H1 (cell line): ENCODE results near the gene ZMYM4. TPM values are rescaled to one million over a fixed set of nuclear protein-coding genes. Genes with fewer than 3 reads are reported as not detected.

Source experiments
- CHD1 ChIP-seq: IDR thresholded peaks from 2 replicates; pipeline ENCODE4 v1.6.1; 2012; ENCODE audit warnings: low read depth, low read length, improper control_type of control experiment
- HDAC2 ChIP-seq, 2 experiments: fragments of 300-600 bp in 1 of 2; sonication (generic) in 1 of 2; IDR thresholded peaks; 2 replicates each; pipeline ENCODE4 v1.6.1; 2011 to 2012; ENCODE audit warnings: low read depth in 2 of 2, low read length in 2 of 2, mild to moderate bottlenecking in 2 of 2, moderate library complexity in 2 of 2, borderline replicate concordance in 1 of 2, inconsistent platforms in 1 of 2
- TCF12 ChIP-seq: IDR thresholded peaks from 2 replicates; pipeline ENCODE4 v1.6.1; 2011; ENCODE audit warnings: low read depth, mild to moderate bottlenecking, low read length
- polyA plus RNA-seq, 7 experiments: library from polyadenylated mRNA; depleted of rRNA in 3 of 7; stranded (reverse) in 5 of 7; unstranded in 2 of 7; fragments of >200 nt in 5 of 7; fragments of 200-250 nt in 2 of 7; gene quantifications; 1 replicate in 5 of 7; 2 replicates in 1 of 7; 4 replicates in 1 of 7; pipeline versions ENCODE4 v1.2.1 to v1.2.3, GENCODE V29; 2011 to 2013; ENCODE audit warnings: missing spikeins in 2 of 7, mixed read lengths in 2 of 7
- total RNA-seq: library from RNA; stranded (reverse); fragmentation: NEBNext Ultra II Directional; extraction: Animal tissue kit (Norgen Biotek cat#: 25700); gene quantifications from 2 replicates; pipeline ENCODE4 v1.2.1, GENCODE V29; 2021
- TF ChIP-seq, protein P1 (sequence below): fragments of 300-600 bp; sonication (generic); IDR thresholded peaks from 2 replicates; pipeline ENCODE4 v1.7.1; 2012; ENCODE audit warnings: low read length, moderate library complexity, mild to moderate bottlenecking, inconsistent platforms; ENCODE audit not compliant: insufficient replicate concordance

The ZMYM4 gene
- total and polyA plus RNA-seq, 2 of the 8 experiments (the other 6 are each of a cell fraction or from before 2014, with no cell fraction given): 16.7 to 81.3 TPM

DNA sequence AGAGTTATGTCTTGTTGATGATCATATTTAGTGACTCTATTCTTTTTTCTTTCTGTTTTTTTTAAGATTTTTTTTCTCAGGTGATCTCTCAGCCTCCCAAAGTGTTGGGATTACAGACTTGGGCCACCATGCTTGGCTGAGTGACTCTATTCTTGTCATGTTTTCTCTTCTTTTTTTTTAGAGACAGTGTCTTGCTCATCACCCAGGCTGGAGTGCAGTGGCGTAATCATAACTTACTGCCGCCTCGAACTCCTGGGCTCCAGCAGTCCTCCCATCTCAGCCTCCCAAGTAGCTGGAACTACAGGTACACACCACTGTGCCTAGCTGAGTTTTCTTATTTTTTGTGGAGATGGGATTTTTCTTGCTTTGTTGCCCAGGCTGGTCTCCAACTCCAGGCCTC lies 36.9 kb downstream of the ZMYM4 start (continued):
- TF ChIP-seq HDAC2 (IDR thresholded peaks at IDR 0.05; ENCODE audit: borderline replicate concordance in 1 of 2, low read depth in 2 of 2, low read length in 2 of 2) (no peak), CHD1 (no peak), TCF12 (no peak)
- TF ChIP-seq, protein P1, sequence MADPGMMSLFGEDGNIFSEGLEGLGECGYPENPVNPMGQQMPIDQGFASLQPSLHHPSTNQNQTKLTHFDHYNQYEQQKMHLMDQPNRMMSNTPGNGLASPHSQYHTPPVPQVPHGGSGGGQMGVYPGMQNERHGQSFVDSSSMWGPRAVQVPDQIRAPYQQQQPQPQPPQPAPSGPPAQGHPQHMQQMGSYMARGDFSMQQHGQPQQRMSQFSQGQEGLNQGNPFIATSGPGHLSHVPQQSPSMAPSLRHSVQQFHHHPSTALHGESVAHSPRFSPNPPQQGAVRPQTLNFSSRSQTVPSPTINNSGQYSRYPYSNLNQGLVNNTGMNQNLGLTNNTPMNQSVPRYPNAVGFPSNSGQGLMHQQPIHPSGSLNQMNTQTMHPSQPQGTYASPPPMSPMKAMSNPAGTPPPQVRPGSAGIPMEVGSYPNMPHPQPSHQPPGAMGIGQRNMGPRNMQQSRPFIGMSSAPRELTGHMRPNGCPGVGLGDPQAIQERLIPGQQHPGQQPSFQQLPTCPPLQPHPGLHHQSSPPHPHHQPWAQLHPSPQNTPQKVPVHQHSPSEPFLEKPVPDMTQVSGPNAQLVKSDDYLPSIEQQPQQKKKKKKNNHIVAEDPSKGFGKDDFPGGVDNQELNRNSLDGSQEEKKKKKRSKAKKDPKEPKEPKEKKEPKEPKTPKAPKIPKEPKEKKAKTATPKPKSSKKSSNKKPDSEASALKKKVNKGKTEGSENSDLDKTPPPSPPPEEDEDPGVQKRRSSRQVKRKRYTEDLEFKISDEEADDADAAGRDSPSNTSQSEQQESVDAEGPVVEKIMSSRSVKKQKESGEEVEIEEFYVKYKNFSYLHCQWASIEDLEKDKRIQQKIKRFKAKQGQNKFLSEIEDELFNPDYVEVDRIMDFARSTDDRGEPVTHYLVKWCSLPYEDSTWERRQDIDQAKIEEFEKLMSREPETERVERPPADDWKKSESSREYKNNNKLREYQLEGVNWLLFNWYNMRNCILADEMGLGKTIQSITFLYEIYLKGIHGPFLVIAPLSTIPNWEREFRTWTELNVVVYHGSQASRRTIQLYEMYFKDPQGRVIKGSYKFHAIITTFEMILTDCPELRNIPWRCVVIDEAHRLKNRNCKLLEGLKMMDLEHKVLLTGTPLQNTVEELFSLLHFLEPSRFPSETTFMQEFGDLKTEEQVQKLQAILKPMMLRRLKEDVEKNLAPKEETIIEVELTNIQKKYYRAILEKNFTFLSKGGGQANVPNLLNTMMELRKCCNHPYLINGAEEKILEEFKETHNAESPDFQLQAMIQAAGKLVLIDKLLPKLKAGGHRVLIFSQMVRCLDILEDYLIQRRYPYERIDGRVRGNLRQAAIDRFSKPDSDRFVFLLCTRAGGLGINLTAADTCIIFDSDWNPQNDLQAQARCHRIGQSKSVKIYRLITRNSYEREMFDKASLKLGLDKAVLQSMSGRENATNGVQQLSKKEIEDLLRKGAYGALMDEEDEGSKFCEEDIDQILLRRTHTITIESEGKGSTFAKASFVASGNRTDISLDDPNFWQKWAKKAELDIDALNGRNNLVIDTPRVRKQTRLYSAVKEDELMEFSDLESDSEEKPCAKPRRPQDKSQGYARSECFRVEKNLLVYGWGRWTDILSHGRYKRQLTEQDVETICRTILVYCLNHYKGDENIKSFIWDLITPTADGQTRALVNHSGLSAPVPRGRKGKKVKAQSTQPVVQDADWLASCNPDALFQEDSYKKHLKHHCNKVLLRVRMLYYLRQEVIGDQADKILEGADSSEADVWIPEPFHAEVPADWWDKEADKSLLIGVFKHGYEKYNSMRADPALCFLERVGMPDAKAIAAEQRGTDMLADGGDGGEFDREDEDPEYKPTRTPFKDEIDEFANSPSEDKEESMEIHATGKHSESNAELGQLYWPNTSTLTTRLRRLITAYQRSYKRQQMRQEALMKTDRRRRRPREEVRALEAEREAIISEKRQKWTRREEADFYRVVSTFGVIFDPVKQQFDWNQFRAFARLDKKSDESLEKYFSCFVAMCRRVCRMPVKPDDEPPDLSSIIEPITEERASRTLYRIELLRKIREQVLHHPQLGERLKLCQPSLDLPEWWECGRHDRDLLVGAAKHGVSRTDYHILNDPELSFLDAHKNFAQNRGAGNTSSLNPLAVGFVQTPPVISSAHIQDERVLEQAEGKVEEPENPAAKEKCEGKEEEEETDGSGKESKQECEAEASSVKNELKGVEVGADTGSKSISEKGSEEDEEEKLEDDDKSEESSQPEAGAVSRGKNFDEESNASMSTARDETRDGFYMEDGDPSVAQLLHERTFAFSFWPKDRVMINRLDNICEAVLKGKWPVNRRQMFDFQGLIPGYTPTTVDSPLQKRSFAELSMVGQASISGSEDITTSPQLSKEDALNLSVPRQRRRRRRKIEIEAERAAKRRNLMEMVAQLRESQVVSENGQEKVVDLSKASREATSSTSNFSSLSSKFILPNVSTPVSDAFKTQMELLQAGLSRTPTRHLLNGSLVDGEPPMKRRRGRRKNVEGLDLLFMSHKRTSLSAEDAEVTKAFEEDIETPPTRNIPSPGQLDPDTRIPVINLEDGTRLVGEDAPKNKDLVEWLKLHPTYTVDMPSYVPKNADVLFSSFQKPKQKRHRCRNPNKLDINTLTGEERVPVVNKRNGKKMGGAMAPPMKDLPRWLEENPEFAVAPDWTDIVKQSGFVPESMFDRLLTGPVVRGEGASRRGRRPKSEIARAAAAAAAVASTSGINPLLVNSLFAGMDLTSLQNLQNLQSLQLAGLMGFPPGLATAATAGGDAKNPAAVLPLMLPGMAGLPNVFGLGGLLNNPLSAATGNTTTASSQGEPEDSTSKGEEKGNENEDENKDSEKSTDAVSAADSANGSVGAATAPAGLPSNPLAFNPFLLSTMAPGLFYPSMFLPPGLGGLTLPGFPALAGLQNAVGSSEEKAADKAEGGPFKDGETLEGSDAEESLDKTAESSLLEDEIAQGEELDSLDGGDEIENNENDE: no peak
